ENCODE data around the gene FAM32A. TPM values are rescaled to one million over a fixed set of nuclear protein-coding genes. Genes with fewer than 3 reads are reported as not detected.

FAM32A gene
- total and polyA plus RNA-seq, 10 of the 15 experiments (the other 5 are each of a cell fraction or from before 2014, with no cell fraction given) = 33.3 to 116 (median 71.9) TPM

DNA sequence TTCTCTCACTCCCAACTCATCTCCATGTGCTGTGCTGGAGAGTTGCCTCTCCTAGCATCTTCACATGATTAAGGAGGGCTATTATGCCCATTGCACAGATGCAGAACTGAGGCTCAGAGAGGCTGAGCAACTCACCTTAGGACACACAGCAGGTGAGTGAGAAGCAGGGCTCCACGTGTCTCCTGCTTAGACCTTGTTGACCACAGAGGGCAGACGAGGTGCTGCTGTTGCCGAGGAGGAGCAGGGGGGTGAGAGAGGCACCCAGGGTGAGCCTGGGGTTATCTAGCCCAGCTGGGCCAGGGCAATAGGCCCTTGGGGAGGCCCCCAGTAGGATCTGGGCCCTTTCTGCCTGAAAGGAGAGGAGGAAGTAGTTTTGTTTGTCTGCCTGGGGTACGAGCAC lies 44.2 kb upstream of the FAM32A start (continued):
- TF ChIP-seq CREB1 (IDR thresholded peaks at IDR 0.05; ENCODE audit: low read depth) (0 out of 2 replicates have a peak, but pooled peaks have one; percentile 21), KDM1A (IDR thresholded peaks at IDR 0.05; ENCODE audit: borderline replicate concordance) (peak; percentile 89; the same call in 1 of the 2 replicates), IKZF1 (conservative IDR thresholded peaks at IDR 0.05) (peak; percentile 70), ETV6 (conservative IDR thresholded peaks at IDR 0.05 in 1 of 2, IDR thresholded peaks at IDR 0.05 in 1 of 2; ENCODE audit: borderline replicate concordance in 1 of 2, low read depth in 1 of 2) (peak in 1 of 2 experiments; percentile 55; a peak in 1 of 4 replicates), KAT2A (conservative IDR thresholded peaks at IDR 0.05; ENCODE audit: control insufficient read depth, low read depth, low read length) (no peak), NFIC (IDR thresholded peaks at IDR 0.05; ENCODE audit: low read depth, low read length) (0 out of 2 replicates have a peak, but pooled peaks have one; percentile 38), TCF3 (IDR thresholded peaks at IDR 0.05; ENCODE audit: borderline replicate concordance, insufficient read depth, low read depth, low read length) (peak; percentile 89), ZNF687 (IDR thresholded peaks at IDR 0.05) (peak; percentile 73), MTA2 (IDR thresholded peaks at IDR 0.05; ENCODE audit: low read depth) (peak; percentile 29; the same call in 1 of the 2 replicates), ATF7 (IDR thresholded peaks at IDR 0.05; ENCODE audit: low read depth) (no peak), PAX5 (IDR thresholded peaks at IDR 0.05; ENCODE audit: borderline replicate concordance, low read depth, low read length) (peak; percentile 59; the same call in 1 of the 2 replicates), REST (IDR thresholded peaks at IDR 0.05; ENCODE audit: low read depth, low read length) (no peak), POLR2A (IDR thresholded peaks at IDR 0.05; ENCODE audit: low read depth, low read length) (peak; percentile 44; the same call in 1 of the 2 replicates), RAD51 (IDR thresholded peaks at IDR 0.05) (peak; percentile 45; the same call in 1 of the 2 replicates)
- TF ChIP-seq, protein P1, sequence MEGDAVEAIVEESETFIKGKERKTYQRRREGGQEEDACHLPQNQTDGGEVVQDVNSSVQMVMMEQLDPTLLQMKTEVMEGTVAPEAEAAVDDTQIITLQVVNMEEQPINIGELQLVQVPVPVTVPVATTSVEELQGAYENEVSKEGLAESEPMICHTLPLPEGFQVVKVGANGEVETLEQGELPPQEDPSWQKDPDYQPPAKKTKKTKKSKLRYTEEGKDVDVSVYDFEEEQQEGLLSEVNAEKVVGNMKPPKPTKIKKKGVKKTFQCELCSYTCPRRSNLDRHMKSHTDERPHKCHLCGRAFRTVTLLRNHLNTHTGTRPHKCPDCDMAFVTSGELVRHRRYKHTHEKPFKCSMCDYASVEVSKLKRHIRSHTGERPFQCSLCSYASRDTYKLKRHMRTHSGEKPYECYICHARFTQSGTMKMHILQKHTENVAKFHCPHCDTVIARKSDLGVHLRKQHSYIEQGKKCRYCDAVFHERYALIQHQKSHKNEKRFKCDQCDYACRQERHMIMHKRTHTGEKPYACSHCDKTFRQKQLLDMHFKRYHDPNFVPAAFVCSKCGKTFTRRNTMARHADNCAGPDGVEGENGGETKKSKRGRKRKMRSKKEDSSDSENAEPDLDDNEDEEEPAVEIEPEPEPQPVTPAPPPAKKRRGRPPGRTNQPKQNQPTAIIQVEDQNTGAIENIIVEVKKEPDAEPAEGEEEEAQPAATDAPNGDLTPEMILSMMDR (IDR thresholded peaks at IDR 0.05 in 2 of 3, conservative IDR thresholded peaks at IDR 0.05 in 1 of 3; ENCODE audit: control insufficient read depth in 2 of 3, extremely low read depth in 1 of 3, insufficient read depth in 1 of 3, low read depth in 3 of 3, low read length in 3 of 3) = peak; percentile 4 to 36 (median 29); a peak in 3 of 6 replicates
- TF ChIP-seq, protein P2, sequence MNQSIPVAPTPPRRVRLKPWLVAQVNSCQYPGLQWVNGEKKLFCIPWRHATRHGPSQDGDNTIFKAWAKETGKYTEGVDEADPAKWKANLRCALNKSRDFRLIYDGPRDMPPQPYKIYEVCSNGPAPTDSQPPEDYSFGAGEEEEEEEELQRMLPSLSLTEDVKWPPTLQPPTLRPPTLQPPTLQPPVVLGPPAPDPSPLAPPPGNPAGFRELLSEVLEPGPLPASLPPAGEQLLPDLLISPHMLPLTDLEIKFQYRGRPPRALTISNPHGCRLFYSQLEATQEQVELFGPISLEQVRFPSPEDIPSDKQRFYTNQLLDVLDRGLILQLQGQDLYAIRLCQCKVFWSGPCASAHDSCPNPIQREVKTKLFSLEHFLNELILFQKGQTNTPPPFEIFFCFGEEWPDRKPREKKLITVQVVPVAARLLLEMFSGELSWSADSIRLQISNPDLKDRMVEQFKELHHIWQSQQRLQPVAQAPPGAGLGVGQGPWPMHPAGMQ (IDR thresholded peaks at IDR 0.05; ENCODE audit: borderline replicate concordance) = no peak
- TF ChIP-seq, protein P3, sequence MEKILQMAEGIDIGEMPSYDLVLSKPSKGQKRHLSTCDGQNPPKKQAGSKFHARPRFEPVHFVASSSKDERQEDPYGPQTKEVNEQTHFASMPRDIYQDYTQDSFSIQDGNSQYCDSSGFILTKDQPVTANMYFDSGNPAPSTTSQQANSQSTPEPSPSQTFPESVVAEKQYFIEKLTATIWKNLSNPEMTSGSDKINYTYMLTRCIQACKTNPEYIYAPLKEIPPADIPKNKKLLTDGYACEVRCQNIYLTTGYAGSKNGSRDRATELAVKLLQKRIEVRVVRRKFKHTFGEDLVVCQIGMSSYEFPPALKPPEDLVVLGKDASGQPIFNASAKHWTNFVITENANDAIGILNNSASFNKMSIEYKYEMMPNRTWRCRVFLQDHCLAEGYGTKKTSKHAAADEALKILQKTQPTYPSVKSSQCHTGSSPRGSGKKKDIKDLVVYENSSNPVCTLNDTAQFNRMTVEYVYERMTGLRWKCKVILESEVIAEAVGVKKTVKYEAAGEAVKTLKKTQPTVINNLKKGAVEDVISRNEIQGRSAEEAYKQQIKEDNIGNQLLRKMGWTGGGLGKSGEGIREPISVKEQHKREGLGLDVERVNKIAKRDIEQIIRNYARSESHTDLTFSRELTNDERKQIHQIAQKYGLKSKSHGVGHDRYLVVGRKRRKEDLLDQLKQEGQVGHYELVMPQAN (conservative IDR thresholded peaks at IDR 0.05) = peak; percentile 82
